Breast epithelium (tissue), 3 donors: ENCODE data around the gene COL9A2.

Source experiments
- POLR2A ChIP-seq: fragments of 450-650 bp; IDR thresholded peaks from one replicate; pipeline ENCODE4 v1.6.1; 2016; ENCODE audit warnings: antibody characterized with exemption, mild to moderate bottlenecking, moderate library complexity
- POLR2AphosphoS5 ChIP-seq, 3 donors: sonication (generic); formaldehyde crosslinking; IDR thresholded peaks; one replicate each; pipeline ENCODE4 v1.6.1; 2017; ENCODE audit warnings: antibody characterized with exemption in 3 of 3
- TF ChIP-seq, protein P1 (sequence below), 3 donors: fragments of 450-650 bp; IDR thresholded peaks; one replicate each; pipeline ENCODE4 v1.5.1; 2016 to 2017; ENCODE audit warnings: antibody characterized with exemption in 3 of 3, mild to moderate bottlenecking in 3 of 3, moderate library complexity in 3 of 3

- TF ChIP-seq POLR2A = no peak
- TF ChIP-seq, protein P1, sequence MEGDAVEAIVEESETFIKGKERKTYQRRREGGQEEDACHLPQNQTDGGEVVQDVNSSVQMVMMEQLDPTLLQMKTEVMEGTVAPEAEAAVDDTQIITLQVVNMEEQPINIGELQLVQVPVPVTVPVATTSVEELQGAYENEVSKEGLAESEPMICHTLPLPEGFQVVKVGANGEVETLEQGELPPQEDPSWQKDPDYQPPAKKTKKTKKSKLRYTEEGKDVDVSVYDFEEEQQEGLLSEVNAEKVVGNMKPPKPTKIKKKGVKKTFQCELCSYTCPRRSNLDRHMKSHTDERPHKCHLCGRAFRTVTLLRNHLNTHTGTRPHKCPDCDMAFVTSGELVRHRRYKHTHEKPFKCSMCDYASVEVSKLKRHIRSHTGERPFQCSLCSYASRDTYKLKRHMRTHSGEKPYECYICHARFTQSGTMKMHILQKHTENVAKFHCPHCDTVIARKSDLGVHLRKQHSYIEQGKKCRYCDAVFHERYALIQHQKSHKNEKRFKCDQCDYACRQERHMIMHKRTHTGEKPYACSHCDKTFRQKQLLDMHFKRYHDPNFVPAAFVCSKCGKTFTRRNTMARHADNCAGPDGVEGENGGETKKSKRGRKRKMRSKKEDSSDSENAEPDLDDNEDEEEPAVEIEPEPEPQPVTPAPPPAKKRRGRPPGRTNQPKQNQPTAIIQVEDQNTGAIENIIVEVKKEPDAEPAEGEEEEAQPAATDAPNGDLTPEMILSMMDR (IDR thresholded peaks at IDR 0.05) = no peak
- TF ChIP-seq POLR2AphosphoS5 (IDR thresholded peaks at IDR 0.05) = no peak
These were observed 14.6 kb downstream of the COL9A2 start for GRCh38 chr1:40302475-40302874.
